Measurements from ENCODE around the gene ZNF684.

DNA sequence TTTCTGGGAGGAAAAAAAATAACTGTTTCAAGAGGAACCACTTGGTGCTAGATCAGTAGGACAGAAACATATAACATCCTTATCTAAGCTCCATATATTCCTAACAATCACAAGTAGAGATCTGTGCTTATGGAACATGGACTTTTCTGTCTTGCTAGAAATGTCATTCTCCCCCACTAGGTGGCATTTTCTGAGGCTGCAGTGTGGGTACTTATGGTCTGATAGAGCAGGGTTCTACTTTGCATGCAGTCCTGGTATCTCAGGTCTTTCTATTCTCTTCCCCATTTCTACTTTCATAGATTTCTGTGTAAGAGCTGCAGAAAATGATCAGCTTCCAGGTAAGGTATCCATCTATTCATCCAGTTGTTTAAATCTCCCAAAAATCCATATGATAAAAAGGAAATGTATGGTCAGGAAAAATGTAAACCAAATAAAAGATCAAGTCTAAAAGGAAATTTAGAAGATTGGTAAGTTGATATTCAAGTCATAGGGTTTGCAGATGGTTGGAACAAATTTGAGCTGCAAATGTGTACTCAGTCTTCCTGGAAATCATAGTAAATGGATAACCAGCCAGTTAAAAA lies 1.5 kb downstream of the ZNF684 start:
- TF ChIP-seq, protein P1, sequence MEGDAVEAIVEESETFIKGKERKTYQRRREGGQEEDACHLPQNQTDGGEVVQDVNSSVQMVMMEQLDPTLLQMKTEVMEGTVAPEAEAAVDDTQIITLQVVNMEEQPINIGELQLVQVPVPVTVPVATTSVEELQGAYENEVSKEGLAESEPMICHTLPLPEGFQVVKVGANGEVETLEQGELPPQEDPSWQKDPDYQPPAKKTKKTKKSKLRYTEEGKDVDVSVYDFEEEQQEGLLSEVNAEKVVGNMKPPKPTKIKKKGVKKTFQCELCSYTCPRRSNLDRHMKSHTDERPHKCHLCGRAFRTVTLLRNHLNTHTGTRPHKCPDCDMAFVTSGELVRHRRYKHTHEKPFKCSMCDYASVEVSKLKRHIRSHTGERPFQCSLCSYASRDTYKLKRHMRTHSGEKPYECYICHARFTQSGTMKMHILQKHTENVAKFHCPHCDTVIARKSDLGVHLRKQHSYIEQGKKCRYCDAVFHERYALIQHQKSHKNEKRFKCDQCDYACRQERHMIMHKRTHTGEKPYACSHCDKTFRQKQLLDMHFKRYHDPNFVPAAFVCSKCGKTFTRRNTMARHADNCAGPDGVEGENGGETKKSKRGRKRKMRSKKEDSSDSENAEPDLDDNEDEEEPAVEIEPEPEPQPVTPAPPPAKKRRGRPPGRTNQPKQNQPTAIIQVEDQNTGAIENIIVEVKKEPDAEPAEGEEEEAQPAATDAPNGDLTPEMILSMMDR (IDR thresholded peaks at IDR 0.05; ENCODE audit: low read length): peak; percentile 76
- no peak for TF ChIP-seq EZH2 (IDR thresholded peaks at IDR 0.05; ENCODE audit: borderline replicate concordance, low read length)
